HEK293 (cell line): Measurements from ENCODE around the gene SHD.

Experiments used
- BCL11A ChIP-seq: fragments of 450-650 bp; formaldehyde crosslinking; IDR thresholded peaks from 2 replicates; pipeline ENCODE4 v1.5.1; 2016; ENCODE audit warnings: low read depth, missing biosample characterization, missing genetic modification characterization
- FEZF1 ChIP-seq: fragments of 450-650 bp; formaldehyde crosslinking; IDR thresholded peaks from 2 replicates; pipeline ENCODE4 v1.5.1; 2016; ENCODE audit warnings: missing biosample characterization, missing genetic modification characterization
- GFI1B ChIP-seq: fragments of 450-650 bp; formaldehyde crosslinking; IDR thresholded peaks from 2 replicates; pipeline ENCODE4 v1.5.1; 2016; ENCODE audit warnings: missing biosample characterization, missing genetic modification characterization
- GLI4 ChIP-seq: fragments of 450-650 bp; formaldehyde crosslinking; IDR thresholded peaks from 2 replicates; pipeline ENCODE4 v1.5.1; 2016; ENCODE audit warnings: missing biosample characterization, missing genetic modification characterization
- GLIS1 ChIP-seq: fragments of 450-650 bp; formaldehyde crosslinking; IDR thresholded peaks from 2 replicates; pipeline ENCODE4 v1.5.1; 2016; ENCODE audit warnings: missing biosample characterization, missing genetic modification characterization
- GLIS2 ChIP-seq: fragments of 450-650 bp; formaldehyde crosslinking; IDR thresholded peaks from 2 replicates; pipeline ENCODE4 v1.5.1; 2016; ENCODE audit warnings: missing biosample characterization, missing genetic modification characterization
- PRDM2 ChIP-seq: fragments of 450-650 bp; formaldehyde crosslinking; IDR thresholded peaks from 2 replicates; pipeline ENCODE4 v1.5.1; 2016; ENCODE audit warnings: missing biosample characterization, missing genetic modification characterization, borderline replicate concordance
- PRDM4 ChIP-seq: fragments of 450-650 bp; formaldehyde crosslinking; IDR thresholded peaks from 2 replicates; pipeline ENCODE4 v1.5.1; 2017; ENCODE audit warnings: missing biosample characterization, missing genetic modification characterization
- SCRT1 ChIP-seq: fragments of 450-650 bp; formaldehyde crosslinking; IDR thresholded peaks from 2 replicates; pipeline ENCODE4 v1.5.1; 2016; ENCODE audit warnings: missing biosample characterization, missing genetic modification characterization, borderline replicate concordance
- SCRT2 ChIP-seq: fragments of 450-650 bp; formaldehyde crosslinking; IDR thresholded peaks from 2 replicates; pipeline ENCODE4 v1.5.1; 2016; ENCODE audit warnings: missing biosample characterization, missing genetic modification characterization
- TRIM28 ChIP-seq: IDR thresholded peaks from 2 replicates; pipeline ENCODE4 v1.6.1; 2011; ENCODE audit warnings: low read length, control low read depth, borderline replicate concordance
- ZBTB21 ChIP-seq: fragments of 450-650 bp; formaldehyde crosslinking; IDR thresholded peaks from 2 replicates; pipeline ENCODE4 v1.5.1; 2017; ENCODE audit warnings: missing biosample characterization, missing genetic modification characterization
- ZFP69B ChIP-seq: fragments of 450-650 bp; formaldehyde crosslinking; IDR thresholded peaks from 2 replicates; pipeline ENCODE4 v1.5.1; 2016; ENCODE audit warnings: missing biosample characterization, missing genetic modification characterization
- ZNF16 ChIP-seq: fragments of 450-650 bp; formaldehyde crosslinking; IDR thresholded peaks from 2 replicates; pipeline ENCODE4 v1.5.1; 2016; ENCODE audit warnings: low read depth, missing biosample characterization, missing genetic modification characterization
- ZNF341 ChIP-seq: fragments of 450-650 bp; formaldehyde crosslinking; IDR thresholded peaks from 2 replicates; pipeline ENCODE4; 2016; ENCODE audit warnings: low read depth, missing biosample characterization, missing genetic modification characterization
- ZNF394 ChIP-seq: fragments of 450-650 bp; formaldehyde crosslinking; IDR thresholded peaks from 2 replicates; pipeline ENCODE4 v1.5.1; 2016; ENCODE audit warnings: missing biosample characterization, missing genetic modification characterization, mild to moderate bottlenecking, moderate library complexity, borderline replicate concordance
- ZNF426 ChIP-seq: fragments of 450-650 bp; formaldehyde crosslinking; IDR thresholded peaks from 2 replicates; pipeline ENCODE4 v1.5.1; 2017; ENCODE audit warnings: missing biosample characterization, missing genetic modification characterization, mild to moderate bottlenecking, inconsistent platforms, moderate library complexity
- ZNF488 ChIP-seq: fragments of 450-650 bp; formaldehyde crosslinking; IDR thresholded peaks from 2 replicates; pipeline ENCODE4 v1.5.1; 2016; ENCODE audit warnings: missing biosample characterization, missing genetic modification characterization
- ZNF548 ChIP-seq: fragments of 450-650 bp; formaldehyde crosslinking; IDR thresholded peaks from 2 replicates; pipeline ENCODE4 v1.5.1; 2016; ENCODE audit warnings: missing biosample characterization, missing genetic modification characterization
- ZNF555 ChIP-seq: fragments of 450-650 bp; formaldehyde crosslinking; conservative IDR thresholded peaks from 2 replicates; pipeline ENCODE4 v1.5.1; 2017; ENCODE audit warnings: missing biosample characterization, mild to moderate bottlenecking, missing genetic modification characterization, inconsistent platforms
- ZNF558 ChIP-seq: fragments of 450-650 bp; formaldehyde crosslinking; IDR thresholded peaks from 2 replicates; pipeline ENCODE4 v1.5.1; 2016; ENCODE audit warnings: missing biosample characterization, missing genetic modification characterization
- ZNF560 ChIP-seq: fragments of 450-650 bp; formaldehyde crosslinking; IDR thresholded peaks from 2 replicates; pipeline ENCODE4 v1.5.1; 2017; ENCODE audit warnings: missing biosample characterization, missing genetic modification characterization, borderline replicate concordance
- ZSCAN16 ChIP-seq: fragments of 450-650 bp; formaldehyde crosslinking; IDR thresholded peaks from 2 replicates; pipeline ENCODE4 v1.5.1; 2016; ENCODE audit warnings: missing biosample characterization, missing genetic modification characterization
- TF ChIP-seq, protein P1 (sequence below): fragments of 450-650 bp; formaldehyde crosslinking; conservative IDR thresholded peaks from 2 replicates; pipeline ENCODE4 v1.5.1; 2016; ENCODE audit warnings: low read depth, missing biosample characterization, missing genetic modification characterization
- TF ChIP-seq, protein P2 (sequence below): fragments of 450-650 bp; formaldehyde crosslinking; IDR thresholded peaks from 2 replicates; pipeline ENCODE4 v1.5.1; 2016; ENCODE audit warnings: missing biosample characterization, missing genetic modification characterization

SHD gene

GRCh38 chr19:4233282-4233853 is 45.7 kb upstream of the SHD start (continued):
- no peak for TF ChIP-seq TRIM28
- no peak for TF ChIP-seq GLIS2 (tag by site-specific recombination)
- TF ChIP-seq SCRT2 (tag by site-specific recombination), result peak; percentile 10; the same call in 1 of the 2 replicates
- TF ChIP-seq GFI1B (tag by site-specific recombination), result no peak
- no peak for TF ChIP-seq SCRT1 (tag by site-specific recombination)
- TF ChIP-seq, protein P1, sequence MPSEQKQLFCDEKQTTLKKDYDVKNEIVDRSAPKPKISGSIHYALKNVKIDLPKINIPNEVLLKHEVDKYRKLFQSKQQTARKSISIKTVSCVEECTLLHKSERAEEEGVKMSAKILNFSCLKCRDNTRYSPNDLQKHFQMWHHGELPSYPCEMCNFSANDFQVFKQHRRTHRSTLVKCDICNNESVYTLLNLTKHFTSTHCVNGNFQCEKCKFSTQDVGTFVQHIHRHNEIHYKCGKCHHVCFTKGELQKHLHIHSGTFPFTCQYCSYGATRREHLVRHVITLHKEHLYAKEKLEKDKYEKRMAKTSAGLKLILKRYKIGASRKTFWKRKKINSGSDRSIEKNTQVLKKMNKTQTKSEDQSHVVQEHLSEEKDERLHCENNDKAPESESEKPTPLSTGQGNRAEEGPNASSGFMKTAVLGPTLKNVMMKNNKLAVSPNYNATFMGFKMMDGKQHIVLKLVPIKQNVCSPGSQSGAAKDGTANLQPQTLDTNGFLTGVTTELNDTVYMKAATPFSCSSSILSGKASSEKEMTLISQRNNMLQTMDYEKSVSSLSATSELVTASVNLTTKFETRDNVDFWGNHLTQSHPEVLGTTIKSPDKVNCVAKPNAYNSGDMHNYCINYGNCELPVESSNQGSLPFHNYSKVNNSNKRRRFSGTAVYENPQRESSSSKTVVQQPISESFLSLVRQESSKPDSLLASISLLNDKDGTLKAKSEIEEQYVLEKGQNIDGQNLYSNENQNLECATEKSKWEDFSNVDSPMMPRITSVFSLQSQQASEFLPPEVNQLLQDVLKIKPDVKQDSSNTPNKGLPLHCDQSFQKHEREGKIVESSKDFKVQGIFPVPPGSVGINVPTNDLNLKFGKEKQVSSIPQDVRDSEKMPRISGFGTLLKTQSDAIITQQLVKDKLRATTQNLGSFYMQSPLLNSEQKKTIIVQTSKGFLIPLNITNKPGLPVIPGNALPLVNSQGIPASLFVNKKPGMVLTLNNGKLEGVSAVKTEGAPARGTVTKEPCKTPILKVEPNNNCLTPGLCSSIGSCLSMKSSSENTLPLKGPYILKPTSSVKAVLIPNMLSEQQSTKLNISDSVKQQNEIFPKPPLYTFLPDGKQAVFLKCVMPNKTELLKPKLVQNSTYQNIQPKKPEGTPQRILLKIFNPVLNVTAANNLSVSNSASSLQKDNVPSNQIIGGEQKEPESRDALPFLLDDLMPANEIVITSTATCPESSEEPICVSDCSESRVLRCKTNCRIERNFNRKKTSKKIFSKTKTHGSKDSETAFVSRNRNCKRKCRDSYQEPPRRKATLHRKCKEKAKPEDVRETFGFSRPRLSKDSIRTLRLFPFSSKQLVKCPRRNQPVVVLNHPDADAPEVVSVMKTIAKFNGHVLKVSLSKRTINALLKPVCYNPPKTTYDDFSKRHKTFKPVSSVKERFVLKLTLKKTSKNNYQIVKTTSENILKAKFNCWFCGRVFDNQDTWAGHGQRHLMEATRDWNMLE (tag by site-specific recombination), result no peak
- no peak for TF ChIP-seq ZNF558 (tag by site-specific recombination)
- TF ChIP-seq ZNF488 (tag by site-specific recombination), result no peak
- no peak for TF ChIP-seq ZNF548 (tag by site-specific recombination)
- no peak for TF ChIP-seq ZBTB21 (tag by site-specific recombination)
- TF ChIP-seq ZFP69B (tag by site-specific recombination), result peak; percentile 50; the same call in 1 of the 2 replicates
- no peak for TF ChIP-seq ZNF555 (tag by site-specific recombination)
- TF ChIP-seq ZNF560 (tag by site-specific recombination), result no peak
- peak; percentile 68; the same call in 1 of the 2 replicates for TF ChIP-seq GLI4 (tag by site-specific recombination)
- no peak for TF ChIP-seq ZNF341
- no peak for TF ChIP-seq GLIS1
- no peak for TF ChIP-seq PRDM2 (tag by site-specific recombination)
- no peak for TF ChIP-seq ZNF426
- TF ChIP-seq ZNF394, result no peak; the same call in 1 of the 2 replicates
- TF ChIP-seq FEZF1 (tag by site-specific recombination), result no peak
- TF ChIP-seq BCL11A, result no peak
- peak; percentile 100 for TF ChIP-seq ZNF16 (tag by site-specific recombination)
- TF ChIP-seq PRDM4 (tag by site-specific recombination), result peak; percentile 41; the same call in 1 of the 2 replicates
- TF ChIP-seq, protein P2, sequence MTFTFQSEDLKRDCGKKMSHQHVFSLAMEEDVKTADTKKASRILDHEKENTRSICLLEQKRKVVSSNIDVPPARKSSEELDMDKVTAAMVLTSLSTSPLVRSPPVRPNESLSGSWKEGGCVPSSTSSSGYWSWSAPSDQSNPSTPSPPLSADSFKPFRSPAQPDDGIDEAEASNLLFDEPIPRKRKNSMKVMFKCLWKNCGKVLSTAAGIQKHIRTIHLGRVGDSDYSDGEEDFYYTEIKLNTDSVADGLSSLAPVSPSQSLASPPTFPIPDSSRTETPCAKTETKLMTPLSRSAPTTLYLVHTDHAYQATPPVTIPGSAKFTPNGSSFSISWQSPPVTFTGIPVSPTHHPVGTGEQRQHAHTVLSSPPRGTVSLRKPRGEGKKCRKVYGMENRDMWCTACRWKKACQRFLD (tag by site-specific recombination), result no peak
- no peak for TF ChIP-seq ZSCAN16 (tag by site-specific recombination)
